SK-N-MC (cell line): ENCODE results near the gene CEP83.

Experiments
- DNase-seq: peaks from one replicate; pipeline ENCODE4 v3.0.0-alpha.2; 2011; ENCODE audit warnings: low read depth, low spot score
- H3K27ac ChIP-seq: fragments of 200-600 bp; sonication (generic); 2 replicates; pipeline ENCODE4 v1.5.1; 2016; ENCODE audit warnings: mixed run types
- H3K36me3 ChIP-seq: fragments of 200-600 bp; sonication (generic); 2 replicates; pipeline ENCODE4 v1.6.1; 2017; ENCODE audit warnings: antibody characterized with exemption, low read length, mixed read lengths; ENCODE audit not compliant: insufficient read depth
- H3K4me3 ChIP-seq: fragments of 200-600 bp; sonication (generic); 2 replicates; pipeline ENCODE4 v1.5.1; 2016
- H3K9ac ChIP-seq: fragments of 200-600 bp; sonication (generic); 2 replicates; pipeline ENCODE4 v1.8.0; 2017; ENCODE audit warnings: mixed run types, mixed read lengths; ENCODE audit not compliant: insufficient read length
- H3K9me3 ChIP-seq: fragments of 200-600 bp; sonication (generic); 2 replicates; pipeline ENCODE4 v1.6.1; 2017; ENCODE audit warnings: low read depth, mild to moderate bottlenecking, antibody characterized with exemption, low read length, moderate library complexity, mixed read lengths
- EZH2 ChIP-seq: fragments of 200-600 bp; sonication (generic); IDR thresholded peaks from one replicate; pipeline ENCODE4 v1.6.1; 2017; ENCODE audit warnings: antibody characterized with exemption
- FOXP2 ChIP-seq: optimal IDR thresholded peaks from 2 replicates; pipeline ENCODE3; 2011; ENCODE audit warnings: mild to moderate bottlenecking, moderate library complexity; ENCODE audit not compliant: insufficient read depth; ENCODE audit errors: extremely low read length, control extremely low read depth
- POLR2AphosphoS5 ChIP-seq: IDR thresholded peaks from 2 replicates; pipeline ENCODE4 v1.6.1; 2012; ENCODE audit warnings: mild to moderate bottlenecking, low read depth, low read length, borderline replicate concordance

CEP83 gene

DNA sequence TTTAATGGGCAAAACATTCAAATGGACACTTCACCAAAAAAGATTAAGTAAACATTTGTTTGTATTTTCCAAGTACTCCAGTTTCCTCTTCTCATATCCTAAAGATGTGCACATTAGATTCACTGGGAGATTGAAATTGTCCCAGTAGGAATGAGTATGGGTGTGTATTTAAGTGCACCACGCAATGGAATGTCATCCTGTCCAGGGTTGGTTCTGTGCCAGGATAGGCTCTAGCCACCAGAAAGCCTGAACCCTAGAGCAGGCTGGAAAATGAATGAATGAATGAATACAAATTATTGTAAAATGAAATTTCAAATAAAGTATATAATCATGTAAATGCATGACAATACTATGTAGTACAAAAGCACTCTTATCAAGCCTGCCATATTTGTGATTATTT, 14.0 kb downstream of the CEP83 start:
- Histone ChIP-seq H3K4me3 (no peak overlapping the region), H3K9me3 (0 out of 2 replicates have a peak, but pooled peaks cover 11% of the 10 kb centered on the region), H3K27ac (no peak overlapping the region), H3K9ac (no peak overlapping the region), H3K36me3 (no peaks in the 10 kb centered on the region; the same call in 1 of the 2 replicates)
- TF ChIP-seq EZH2 (no peak), POLR2AphosphoS5 (no peak), FOXP2 (no peak)
- no peak for DNase-seq

DNA sequence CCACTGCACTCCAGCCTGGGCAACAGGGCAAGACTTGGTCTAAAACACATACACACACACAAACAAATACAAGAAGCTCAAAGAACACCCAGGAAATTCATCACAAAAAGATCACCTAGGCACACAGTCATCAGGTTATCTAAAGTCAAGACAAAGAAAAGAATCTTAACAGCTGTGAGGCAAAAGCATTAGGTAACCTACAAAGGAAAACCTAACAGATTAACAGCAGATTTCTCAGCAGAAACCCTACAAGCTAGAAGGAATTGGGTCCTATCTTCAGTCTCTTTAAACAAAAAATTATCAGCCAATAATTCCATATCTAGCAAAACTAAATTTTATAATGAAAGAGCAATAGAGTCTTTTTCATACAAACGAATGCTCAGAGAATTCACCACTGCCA, 22.4 kb downstream of the CEP83 start:
- no peaks in the 10 kb centered on the region for H3K9me3 ChIP-seq
- H3K9ac ChIP-seq: no peak overlapping the region
- no peak for TF ChIP-seq POLR2AphosphoS5
- TF ChIP-seq FOXP2: no peak
- TF ChIP-seq EZH2: no peak
- no peak overlapping the region for H3K4me3 ChIP-seq
- no peaks in the 10 kb centered on the region for H3K36me3 ChIP-seq
- no peak overlapping the region for H3K27ac ChIP-seq
- DNase-seq: no peak

DNA sequence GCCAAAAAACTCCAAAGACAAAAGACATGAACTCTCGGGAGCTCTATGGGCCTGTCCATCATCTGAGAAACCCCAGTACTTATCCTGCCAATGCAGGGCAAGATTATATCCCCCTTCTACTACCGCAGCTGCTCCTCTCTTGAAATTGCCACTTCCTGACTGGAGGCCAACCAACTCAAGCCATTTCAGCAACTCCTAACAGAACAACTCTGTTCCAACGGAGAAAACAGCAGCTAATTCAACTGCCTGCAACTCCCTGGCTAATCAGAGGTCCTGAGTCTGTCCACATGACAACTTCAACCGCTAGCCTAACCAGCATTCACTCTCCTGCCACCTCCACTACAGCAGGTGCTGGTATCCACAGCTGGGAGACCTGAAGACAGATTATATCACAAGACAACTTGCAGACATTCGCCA, 24.1 kb downstream of the CEP83 start:
- Histone ChIP-seq H3K27ac (no peak overlapping the region), H3K4me3 (no peak overlapping the region), H3K9me3 (no peaks in the 10 kb centered on the region; the same call in 1 of the 2 replicates), H3K9ac (no peak overlapping the region), H3K36me3 (no peaks in the 10 kb centered on the region)
- TF ChIP-seq EZH2 (no peak), FOXP2 (no peak)
- DNase-seq: no peak

DNA sequence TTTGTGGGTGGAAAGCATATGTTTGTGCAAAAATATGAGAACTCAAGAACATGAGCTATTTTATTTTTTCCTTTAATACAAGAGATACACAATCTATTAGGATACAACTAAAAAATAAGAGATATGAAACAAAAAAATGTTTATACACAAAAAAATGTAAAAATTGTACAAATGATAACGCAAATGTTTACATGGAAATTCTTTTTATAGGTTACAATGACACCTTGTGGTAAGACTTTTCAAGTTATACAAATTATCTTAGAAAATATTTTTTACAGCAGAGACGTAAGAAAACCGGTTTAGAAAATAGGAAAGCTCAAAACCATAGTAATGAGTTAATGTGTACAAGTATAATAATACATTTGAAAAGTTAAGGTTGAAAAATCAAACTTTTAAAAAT, 25.5 kb downstream of the CEP83 start:
- DNase-seq: no peak
- no peaks in the 10 kb centered on the region; the same call in 1 of the 2 replicates for H3K9me3 ChIP-seq
- no peak overlapping the region for H3K9ac ChIP-seq
- no peak overlapping the region for H3K4me3 ChIP-seq
- no peak overlapping the region for H3K27ac ChIP-seq
- TF ChIP-seq EZH2 (no peak), POLR2AphosphoS5 (no peak), FOXP2 (no peak)
- H3K36me3 ChIP-seq: no peaks in the 10 kb centered on the region

DNA sequence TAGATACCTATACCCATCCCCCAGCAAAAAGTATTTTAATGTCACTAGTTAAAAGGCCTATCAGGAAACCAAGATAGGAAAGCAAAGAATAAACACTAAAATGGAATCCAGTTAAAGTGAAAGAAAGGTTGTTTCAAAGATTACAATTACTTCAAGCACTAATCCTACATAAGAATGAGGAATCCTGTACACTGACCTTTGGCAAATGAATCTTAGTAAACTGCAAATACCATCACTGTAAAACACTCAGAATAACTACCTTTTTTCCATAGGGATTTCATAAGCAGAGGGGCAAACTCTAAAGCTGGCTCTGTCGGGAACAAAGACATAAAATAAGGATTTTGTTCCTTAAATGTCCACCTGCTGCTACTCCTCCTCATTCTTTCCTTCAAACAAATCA, 25.9 kb downstream of the CEP83 start:
- TF ChIP-seq EZH2 (no peak), POLR2AphosphoS5 (no peak), FOXP2 (no peak)

DNA sequence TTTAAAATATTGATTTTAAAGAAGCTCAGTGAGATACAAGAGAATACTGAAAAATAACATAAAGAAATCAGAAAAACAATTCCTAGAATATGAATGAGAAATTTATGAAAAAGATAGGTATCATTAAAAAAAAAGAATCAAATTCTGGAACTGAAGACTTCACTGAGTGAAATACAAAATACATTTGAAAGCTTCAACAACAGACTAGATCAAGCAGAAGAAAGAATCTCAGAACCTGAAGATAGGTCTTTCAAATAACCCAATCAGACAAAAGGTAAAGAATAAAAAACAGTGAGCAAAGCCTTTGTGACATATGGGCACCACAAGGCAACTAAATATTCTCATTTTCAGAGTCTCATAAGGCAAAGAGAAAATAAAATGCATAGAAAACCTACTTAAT, 29.4 kb downstream of the CEP83 start:
- Histone ChIP-seq H3K36me3 (no peaks in the 10 kb centered on the region), H3K9me3 (no peaks in the 10 kb centered on the region; the same call in 1 of the 2 replicates), H3K9ac (no peak overlapping the region), H3K4me3 (no peak overlapping the region), H3K27ac (no peak overlapping the region)
- TF ChIP-seq EZH2: no peak
- no peak for TF ChIP-seq POLR2AphosphoS5
- TF ChIP-seq FOXP2: no peak
- no peak for DNase-seq

More for the DNA sequence above, 25.9 kb downstream of the CEP83 start:
- Histone ChIP-seq H3K4me3 (no peak overlapping the region), H3K9ac (no peak overlapping the region), H3K36me3 (no peaks in the 10 kb centered on the region), H3K27ac (no peak overlapping the region), H3K9me3 (no peaks in the 10 kb centered on the region; the same call in 1 of the 2 replicates)
- no peak for DNase-seq

DNA sequence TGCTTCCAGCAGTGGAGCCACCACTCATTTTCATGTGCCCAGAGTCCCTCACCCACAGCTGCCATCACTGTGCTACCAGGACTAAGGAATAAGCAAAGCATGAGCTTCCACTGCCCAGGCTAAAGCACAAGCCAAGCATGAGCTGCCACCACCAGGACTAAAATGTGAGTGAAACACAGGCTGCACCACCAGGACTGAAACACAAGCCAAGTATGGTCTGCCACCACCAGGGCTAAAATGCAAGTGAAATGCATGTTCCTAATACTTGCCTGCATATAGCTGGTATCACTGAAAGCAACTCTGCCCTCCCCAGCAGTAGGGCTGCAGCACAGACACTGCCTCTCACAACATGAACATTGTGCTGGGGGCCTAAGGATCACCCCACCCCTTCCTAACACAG, 30.0 kb downstream of the CEP83 start:
- TF ChIP-seq EZH2 (no peak), FOXP2 (no peak), POLR2AphosphoS5 (no peak)
- no peaks in the 10 kb centered on the region; the same call in 1 of the 2 replicates for H3K9me3 ChIP-seq
- H3K9ac ChIP-seq: no peak overlapping the region
- no peak for DNase-seq
- no peak overlapping the region for H3K4me3 ChIP-seq
- no peaks in the 10 kb centered on the region for H3K36me3 ChIP-seq
- no peak overlapping the region for H3K27ac ChIP-seq

DNA sequence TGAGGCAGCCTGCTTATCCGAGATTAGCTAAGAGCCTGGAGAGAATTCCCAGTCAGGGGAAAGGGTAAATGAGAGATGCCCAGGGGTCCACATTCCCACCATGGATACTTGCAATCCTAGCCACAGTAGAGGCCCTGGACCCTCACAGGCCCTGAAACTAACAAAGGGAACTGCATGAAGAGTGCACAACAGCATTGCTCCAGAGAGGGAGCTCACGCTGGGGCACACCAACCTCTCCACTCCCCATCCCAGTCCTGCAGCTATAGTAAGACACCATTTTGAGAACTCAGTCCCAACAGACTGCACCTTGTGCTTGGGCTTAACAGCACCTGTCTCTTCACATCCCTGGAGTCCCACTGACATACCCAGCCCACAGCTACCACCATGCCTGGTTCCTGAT, 30.5 kb downstream of the CEP83 start:
- Histone ChIP-seq H3K36me3 (no peaks in the 10 kb centered on the region), H3K9me3 (no peaks in the 10 kb centered on the region; the same call in 1 of the 2 replicates), H3K4me3 (no peak overlapping the region), H3K9ac (no peak overlapping the region), H3K27ac (no peak overlapping the region)
- no peak for DNase-seq
- no peak for TF ChIP-seq POLR2AphosphoS5
- no peak for TF ChIP-seq EZH2
- no peak for TF ChIP-seq FOXP2
